ENCODE measurements around the gene CEP290.

DNA sequence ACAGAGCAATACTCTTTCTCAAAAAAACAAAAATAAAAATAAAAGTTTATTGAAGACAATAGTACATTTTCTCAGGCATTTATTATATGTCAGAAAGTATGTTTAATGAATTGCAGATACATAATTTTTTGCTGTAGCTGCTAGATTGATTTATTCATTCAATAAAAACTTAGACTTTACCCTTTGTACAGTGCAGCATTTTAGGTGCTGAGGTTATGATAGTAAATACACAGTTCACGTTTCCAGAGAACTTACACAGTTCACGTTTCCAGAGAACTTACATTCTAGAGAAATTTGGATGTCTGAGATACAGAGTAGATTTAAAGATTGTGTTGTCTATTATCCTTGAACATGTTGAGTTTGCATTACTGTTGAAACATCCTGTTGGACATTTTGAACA, 25.5 kb upstream of the CEP290 start:
- TF ChIP-seq, protein P1, sequence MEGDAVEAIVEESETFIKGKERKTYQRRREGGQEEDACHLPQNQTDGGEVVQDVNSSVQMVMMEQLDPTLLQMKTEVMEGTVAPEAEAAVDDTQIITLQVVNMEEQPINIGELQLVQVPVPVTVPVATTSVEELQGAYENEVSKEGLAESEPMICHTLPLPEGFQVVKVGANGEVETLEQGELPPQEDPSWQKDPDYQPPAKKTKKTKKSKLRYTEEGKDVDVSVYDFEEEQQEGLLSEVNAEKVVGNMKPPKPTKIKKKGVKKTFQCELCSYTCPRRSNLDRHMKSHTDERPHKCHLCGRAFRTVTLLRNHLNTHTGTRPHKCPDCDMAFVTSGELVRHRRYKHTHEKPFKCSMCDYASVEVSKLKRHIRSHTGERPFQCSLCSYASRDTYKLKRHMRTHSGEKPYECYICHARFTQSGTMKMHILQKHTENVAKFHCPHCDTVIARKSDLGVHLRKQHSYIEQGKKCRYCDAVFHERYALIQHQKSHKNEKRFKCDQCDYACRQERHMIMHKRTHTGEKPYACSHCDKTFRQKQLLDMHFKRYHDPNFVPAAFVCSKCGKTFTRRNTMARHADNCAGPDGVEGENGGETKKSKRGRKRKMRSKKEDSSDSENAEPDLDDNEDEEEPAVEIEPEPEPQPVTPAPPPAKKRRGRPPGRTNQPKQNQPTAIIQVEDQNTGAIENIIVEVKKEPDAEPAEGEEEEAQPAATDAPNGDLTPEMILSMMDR (IDR thresholded peaks at IDR 0.05), result no peak
- TF ChIP-seq EP300 (IDR thresholded peaks at IDR 0.05) (no peak), POLR2A (IDR thresholded peaks at IDR 0.05) (no peak)
